ENCODE measurements around the gene CHKA. TPM values are rescaled to one million over a fixed set of nuclear protein-coding genes. Genes with fewer than 3 reads are reported as not detected.

Gene CHKA
- total RNA-seq, 3 donors from 2014 or later, result 15.1 to 20.2 (median 18.9) TPM

GRCh38 chr11:68080860-68081259 lies 40.3 kb downstream of the CHKA start:
- no peaks in the 10 kb centered on the region for H3K27me3 Mint-ChIP-seq (ENCODE audit: low read depth)
- no peaks in the 10 kb centered on the region for H3K9me3 Mint-ChIP-seq
- H3K4me1 Mint-ChIP-seq (ENCODE audit: low read depth), result no peaks in the 10 kb centered on the region
- peaks cover 6% of the 10 kb centered on the region for H3K36me3 Mint-ChIP-seq (ENCODE audit: insufficient read depth)
- no peak for DNase-seq
- no peak for ATAC-seq
- no peak overlapping the region for H3K4me3 Mint-ChIP-seq

- no peak for DNase-seq
- no peaks in the 10 kb centered on the region for H3K4me1 Mint-ChIP-seq (ENCODE audit: low read depth)
- no peaks in the 10 kb centered on the region for H3K9me3 Mint-ChIP-seq
Observed at GRCh38 chr11:68077617-68078582, 43.3 kb downstream of the CHKA start.

GRCh38 chr11:68076371-68077042 lies 44.7 kb downstream of the CHKA start:
- no peaks in the 10 kb centered on the region for H3K27me3 Mint-ChIP-seq (ENCODE audit: low read depth)
- H3K4me3 Mint-ChIP-seq, result no peak overlapping the region
- H3K4me1 Mint-ChIP-seq (ENCODE audit: low read depth), result no peaks in the 10 kb centered on the region
- DNase-seq (no peak), ATAC-seq (no peak)
- H3K36me3 Mint-ChIP-seq (ENCODE audit: insufficient read depth), result peaks cover 6% of the 10 kb centered on the region
- H3K9me3 Mint-ChIP-seq, result no peaks in the 10 kb centered on the region

More at GRCh38 chr11:68077617-68078582, 43.3 kb downstream of the CHKA start:
- Mint-ChIP-seq H3K36me3 (ENCODE audit: insufficient read depth) (peaks cover 6% of the 10 kb centered on the region), H3K27me3 (ENCODE audit: low read depth) (no peaks in the 10 kb centered on the region), H3K4me3 (no peak overlapping the region)
- no peak for ATAC-seq

- ATAC-seq (no peak), DNase-seq (no peak)
- H3K9me3 Mint-ChIP-seq, result no peaks in the 10 kb centered on the region
- no peaks in the 10 kb centered on the region for H3K27me3 Mint-ChIP-seq (ENCODE audit: low read depth)
- H3K4me1 Mint-ChIP-seq (ENCODE audit: low read depth), result no peaks in the 10 kb centered on the region
- no peak overlapping the region for H3K4me3 Mint-ChIP-seq
- H3K36me3 Mint-ChIP-seq (ENCODE audit: insufficient read depth), result peaks cover 7% of the 10 kb centered on the region
Observed at GRCh38 chr11:68074584-68075352, 46.4 kb downstream of the CHKA start.

GRCh38 chr11:68071281-68072048 lies 49.7 kb downstream of the CHKA start:
- ATAC-seq, result no peak
- no peaks in the 10 kb centered on the region for H3K27me3 Mint-ChIP-seq (ENCODE audit: low read depth)
- peaks cover 14% of the 10 kb centered on the region for H3K36me3 Mint-ChIP-seq (ENCODE audit: insufficient read depth)
- DNase-seq, result no peak
- no peaks in the 10 kb centered on the region for H3K9me3 Mint-ChIP-seq
- no peak overlapping the region for H3K4me3 Mint-ChIP-seq
- H3K4me1 Mint-ChIP-seq (ENCODE audit: low read depth), result no peaks in the 10 kb centered on the region

- no peak for ATAC-seq
- no peaks in the 10 kb centered on the region for H3K9me3 Mint-ChIP-seq
- H3K4me3 Mint-ChIP-seq, result no peak overlapping the region
- no peak for DNase-seq
- H3K36me3 Mint-ChIP-seq (ENCODE audit: insufficient read depth), result peaks cover 28% of the 10 kb centered on the region
- H3K27me3 Mint-ChIP-seq (ENCODE audit: low read depth), result no peaks in the 10 kb centered on the region
- H3K4me1 Mint-ChIP-seq (ENCODE audit: low read depth), result no peaks in the 10 kb centered on the region
Observed at GRCh38 chr11:68067991-68068390, 53.2 kb downstream of the CHKA start.

GRCh38 chr11:68066742-68067141 lies 54.4 kb downstream of the CHKA start:
- H3K27me3 Mint-ChIP-seq (ENCODE audit: low read depth), result no peaks in the 10 kb centered on the region
- no peak overlapping the region for H3K4me3 Mint-ChIP-seq
- H3K36me3 Mint-ChIP-seq (ENCODE audit: insufficient read depth), result peaks cover 30% of the 10 kb centered on the region
- DNase-seq (no peak), ATAC-seq (no peak)
- no peaks in the 10 kb centered on the region for H3K9me3 Mint-ChIP-seq
- no peaks in the 10 kb centered on the region for H3K4me1 Mint-ChIP-seq (ENCODE audit: low read depth)

GRCh38 chr11:68065841-68066240 lies 55.3 kb downstream of the CHKA start:
- Mint-ChIP-seq H3K9me3 (no peaks in the 10 kb centered on the region), H3K4me1 (ENCODE audit: low read depth) (no peaks in the 10 kb centered on the region), H3K27me3 (ENCODE audit: low read depth) (no peaks in the 10 kb centered on the region), H3K4me3 (no peak overlapping the region), H3K36me3 (ENCODE audit: insufficient read depth) (peaks cover 31% of the 10 kb centered on the region)
- DNase-seq (no peak), ATAC-seq (no peak)

GRCh38 chr11:68064926-68065325 lies 56.3 kb downstream of the CHKA start:
- ATAC-seq, result no peak
- Mint-ChIP-seq H3K27me3 (ENCODE audit: low read depth) (no peaks in the 10 kb centered on the region), H3K9me3 (no peaks in the 10 kb centered on the region)

GRCh38 chr11:68061508-68061907 lies 59.7 kb downstream of the CHKA start:
- no peak for DNase-seq
- peaks cover 21% of the 10 kb centered on the region for H3K36me3 Mint-ChIP-seq (ENCODE audit: insufficient read depth)
- no peaks in the 10 kb centered on the region for H3K4me1 Mint-ChIP-seq (ENCODE audit: low read depth)
- ATAC-seq, result no peak
- no peaks in the 10 kb centered on the region for H3K9me3 Mint-ChIP-seq
- no peaks in the 10 kb centered on the region for H3K27me3 Mint-ChIP-seq (ENCODE audit: low read depth)
- no peak overlapping the region for H3K4me3 Mint-ChIP-seq

More at GRCh38 chr11:68064926-68065325, 56.3 kb downstream of the CHKA start:
- H3K36me3 Mint-ChIP-seq (ENCODE audit: insufficient read depth), result peaks cover 30% of the 10 kb centered on the region
- H3K4me3 Mint-ChIP-seq, result no peak overlapping the region
- DNase-seq, result no peak
- H3K4me1 Mint-ChIP-seq (ENCODE audit: low read depth), result no peaks in the 10 kb centered on the region

- DNase-seq (no peak), ATAC-seq (no peak)
- peaks cover 6% of the 10 kb centered on the region for H3K36me3 Mint-ChIP-seq (ENCODE audit: insufficient read depth)
- no peaks in the 10 kb centered on the region for H3K27me3 Mint-ChIP-seq (ENCODE audit: low read depth)
- H3K4me1 Mint-ChIP-seq (ENCODE audit: low read depth), result no peaks in the 10 kb centered on the region
- H3K9me3 Mint-ChIP-seq, result no peaks in the 10 kb centered on the region
- H3K4me3 Mint-ChIP-seq, result no peak overlapping the region
Observed at GRCh38 chr11:68057807-68058206, 63.4 kb downstream of the CHKA start.

GRCh38 chr11:68056317-68057285 lies 64.6 kb downstream of the CHKA start:
- H3K27me3 Mint-ChIP-seq (ENCODE audit: low read depth), result no peaks in the 10 kb centered on the region
- H3K4me3 Mint-ChIP-seq, result no peak overlapping the region
- H3K9me3 Mint-ChIP-seq, result no peaks in the 10 kb centered on the region
- peaks cover 8% of the 10 kb centered on the region for H3K36me3 Mint-ChIP-seq (ENCODE audit: insufficient read depth)
- DNase-seq (no peak), ATAC-seq (no peak)
- H3K4me1 Mint-ChIP-seq (ENCODE audit: low read depth), result no peaks in the 10 kb centered on the region
